Hepatocyte (in vitro differentiated cells): ENCODE data around the gene TMEM33. TPM values are rescaled to one million over a fixed set of nuclear protein-coding genes. Genes with fewer than 3 reads are reported as not detected.
A peak's percentile ranks its signal among the peaks of the same experiment; 100 is the strongest.

ENCODE experiments used
- DNase-seq: peaks from one replicate; pipeline ENCODE4 v3.0.0-alpha.2; 2016; ENCODE audit warnings: low spot score
- H2AFZ ChIP-seq: fragments of 200-600 bp; sonication (generic); 2 replicates; pipeline ENCODE4 v1.6.0; 2016; ENCODE audit warnings: antibody characterized with exemption, mild to moderate bottlenecking
- H3K27ac ChIP-seq: fragments of 200-600 bp; sonication (generic); 2 replicates; pipeline ENCODE4 v1.5.1; 2016; ENCODE audit warnings: mild to moderate bottlenecking
- H3K27me3 ChIP-seq: fragments of 200-600 bp; sonication (generic); 2 replicates; pipeline ENCODE4 v1.6.1; 2016
- H3K36me3 ChIP-seq: fragments of 200-600 bp; sonication (generic); replicated peaks from 2 replicates; pipeline ENCODE4 v1.5.1; 2016; ENCODE audit warnings: low read depth; ENCODE audit not compliant: insufficient read depth
- H3K4me1 ChIP-seq: fragments of 200-600 bp; sonication (generic); 2 replicates; pipeline ENCODE4 v1.5.1; 2016; ENCODE audit warnings: mild to moderate bottlenecking, moderate library complexity; ENCODE audit not compliant: insufficient read depth
- H3K4me2 ChIP-seq: fragments of 200-600 bp; sonication (generic); 2 replicates; pipeline ENCODE4 v1.6.0; 2016
- H3K4me3 ChIP-seq: fragments of 200-600 bp; sonication (generic); 2 replicates; pipeline ENCODE4 v1.5.1; 2016; ENCODE audit warnings: mild to moderate bottlenecking
- H3K79me2 ChIP-seq: fragments of 200-600 bp; sonication (generic); 2 replicates; pipeline ENCODE4 v1.6.0; 2017; ENCODE audit warnings: mild to moderate bottlenecking
- H3K9me2 ChIP-seq: fragments of 200-600 bp; sonication (generic); replicated peaks from 2 replicates; pipeline ENCODE4 v1.6.0; 2017; ENCODE audit warnings: mild to moderate bottlenecking; ENCODE audit not compliant: insufficient read depth
- H3K9me3 ChIP-seq: fragments of 200-600 bp; sonication (generic); 2 replicates; pipeline ENCODE4 v1.5.1; 2016; ENCODE audit warnings: low read depth, mild to moderate bottlenecking
- H4K20me1 ChIP-seq: fragments of 200-600 bp; sonication (generic); 2 replicates; pipeline ENCODE4 v1.6.0; 2016; ENCODE audit warnings: mild to moderate bottlenecking; ENCODE audit not compliant: insufficient read depth, poor library complexity, severe bottlenecking
- EZH2 ChIP-seq: fragments of 200-600 bp; sonication (generic); IDR thresholded peaks from 2 replicates; pipeline ENCODE4 v1.6.1; 2016; ENCODE audit warnings: antibody characterized with exemption, mild to moderate bottlenecking, borderline replicate concordance
- EZH2phosphoT487 ChIP-seq: fragments of 200-600 bp; sonication (generic); IDR thresholded peaks from one replicate; pipeline ENCODE4 v1.6.1; 2018; ENCODE audit warnings: antibody characterized with exemption, mild to moderate bottlenecking, low read depth, moderate library complexity; ENCODE audit not compliant: unreplicated experiment, severe bottlenecking
- WGBS: methylation state at CpG from one replicate; pipeline ENCODE4 v1.1.6; 2016; ENCODE audit warnings: low lambda C conversion rate; ENCODE audit errors: missing lambda C conversion rate; 5-methylcytosine and 5-hydroxymethylcytosine counted together
- polyA plus RNA-seq: library from polyadenylated mRNA; unstranded; fragments of >200 nt; fragmentation: Nextera tagmentation; extraction: Ambion mirVana; gene quantifications from 2 replicates; pipeline ENCODE4 v1.2.1, GENCODE V29; 2016
- total RNA-seq: library from RNA; depleted of rRNA; stranded (reverse); fragments of >200 nt; gene quantifications from 2 replicates; pipeline ENCODE4 v1.2.3, GENCODE V29; 2014
- TF ChIP-seq, protein P1 (sequence below): fragments of 200-600 bp; sonication (generic); IDR thresholded peaks from 2 replicates; pipeline ENCODE4 v1.5.1; 2016; ENCODE audit warnings: antibody characterized with exemption, mild to moderate bottlenecking; ENCODE audit not compliant: poor library complexity

The TMEM33 gene
- total and polyA plus RNA-seq, 2 experiments from 2014 or later: 38.3 to 77.6 TPM

DNA sequence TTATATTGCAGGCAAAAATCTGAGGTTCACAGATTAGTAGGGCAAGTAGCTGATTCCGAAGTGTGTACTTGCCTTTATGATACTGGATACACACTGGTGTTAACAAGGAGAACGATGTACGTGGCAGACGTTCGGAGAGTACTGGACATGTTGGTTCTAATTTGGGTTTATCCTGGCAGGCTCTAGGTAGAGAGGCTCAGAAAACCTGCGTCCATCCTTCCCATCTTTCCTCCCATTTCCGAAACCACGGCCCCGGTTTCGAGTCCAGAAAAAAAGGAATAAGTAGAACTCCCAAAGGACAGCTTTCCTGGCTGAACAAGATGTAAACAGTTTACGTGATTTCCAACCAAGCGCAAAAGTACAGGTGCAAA is 54.8 kb downstream of the TMEM33 start:
- H3K36me3 ChIP-seq: no peaks in the 10 kb centered on the region
- DNase-seq: no peak
- H3K27ac ChIP-seq: peak overlapping the region; percentile 95
- H3K4me3 ChIP-seq: peak overlapping the region; percentile 84
- H4K20me1 ChIP-seq: peaks cover 11% of the 10 kb centered on the region
- 2% methylated on average over 12 of the region's 12 CpGs for WGBS
- TF ChIP-seq, protein P1, sequence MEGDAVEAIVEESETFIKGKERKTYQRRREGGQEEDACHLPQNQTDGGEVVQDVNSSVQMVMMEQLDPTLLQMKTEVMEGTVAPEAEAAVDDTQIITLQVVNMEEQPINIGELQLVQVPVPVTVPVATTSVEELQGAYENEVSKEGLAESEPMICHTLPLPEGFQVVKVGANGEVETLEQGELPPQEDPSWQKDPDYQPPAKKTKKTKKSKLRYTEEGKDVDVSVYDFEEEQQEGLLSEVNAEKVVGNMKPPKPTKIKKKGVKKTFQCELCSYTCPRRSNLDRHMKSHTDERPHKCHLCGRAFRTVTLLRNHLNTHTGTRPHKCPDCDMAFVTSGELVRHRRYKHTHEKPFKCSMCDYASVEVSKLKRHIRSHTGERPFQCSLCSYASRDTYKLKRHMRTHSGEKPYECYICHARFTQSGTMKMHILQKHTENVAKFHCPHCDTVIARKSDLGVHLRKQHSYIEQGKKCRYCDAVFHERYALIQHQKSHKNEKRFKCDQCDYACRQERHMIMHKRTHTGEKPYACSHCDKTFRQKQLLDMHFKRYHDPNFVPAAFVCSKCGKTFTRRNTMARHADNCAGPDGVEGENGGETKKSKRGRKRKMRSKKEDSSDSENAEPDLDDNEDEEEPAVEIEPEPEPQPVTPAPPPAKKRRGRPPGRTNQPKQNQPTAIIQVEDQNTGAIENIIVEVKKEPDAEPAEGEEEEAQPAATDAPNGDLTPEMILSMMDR: no peak
- TF ChIP-seq EZH2: no peak
- no peak for TF ChIP-seq EZH2phosphoT487
- peak overlapping the region; percentile 94 for H2AFZ ChIP-seq
- peaks cover 14% of the 10 kb centered on the region for H3K4me1 ChIP-seq
- H3K9me3 ChIP-seq: no peaks in the 10 kb centered on the region
- H3K4me2 ChIP-seq: peak overlapping the region; percentile 78
- H3K79me2 ChIP-seq: peaks cover 53% of the 10 kb centered on the region
- no peaks in the 10 kb centered on the region for H3K27me3 ChIP-seq
- H3K9me2 ChIP-seq: no peaks in the 10 kb centered on the region

DNA sequence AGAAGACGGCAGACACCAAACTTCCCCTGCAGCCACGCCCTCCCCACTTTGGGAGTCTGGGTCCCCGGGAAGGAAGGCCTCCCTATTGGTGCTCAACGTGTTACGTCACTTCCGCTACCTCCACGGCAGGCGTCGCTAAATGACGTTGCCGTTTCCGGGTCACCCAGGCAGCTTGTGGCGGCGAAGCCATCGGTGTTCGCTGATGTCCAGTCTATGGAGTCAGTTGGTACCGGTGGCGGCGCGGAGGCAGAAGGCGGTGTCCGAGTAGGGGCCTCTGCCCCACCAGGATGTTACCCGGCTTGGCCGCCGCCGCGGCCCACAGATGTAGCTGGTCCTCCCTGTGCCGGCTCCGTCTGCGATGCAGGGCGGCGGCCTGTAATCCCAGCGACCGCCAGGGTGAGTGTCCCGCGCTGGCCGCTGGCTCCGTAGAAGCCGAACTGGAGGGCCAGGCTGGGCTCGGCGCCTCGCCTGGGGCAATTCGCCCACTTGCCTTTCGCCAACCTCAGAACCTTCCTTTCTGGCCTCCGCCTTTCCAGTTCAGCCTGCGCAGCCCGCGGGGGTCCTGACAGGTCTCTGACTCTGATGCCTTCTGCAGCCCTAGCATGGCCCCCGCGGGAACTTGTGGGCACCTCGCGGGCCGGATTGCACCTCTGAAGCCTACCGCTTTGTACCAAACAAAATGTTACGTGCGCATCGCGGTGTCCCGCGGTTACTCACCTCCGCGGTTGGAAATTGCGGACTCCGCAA is 55.3 kb downstream of the TMEM33 start, which contains the start of gene SLC30A9:
Gene SLC30A9 (plus strand): TSS at position 166 of the 747 bp plus-strand sequence. CDS start 122 bp downstream, at position 288.
- Histone ChIP-seq H3K27me3 (no peaks in the 10 kb centered on the region), H3K9me2 (no peaks in the 10 kb centered on the region), H2AFZ (peak within 1 kb of the TSS; percentile 94), H3K79me2 (peaks cover 58% of the 10 kb centered on the region), H3K36me3 (no peaks in the 10 kb centered on the region), H3K27ac (peak within 1 kb of the TSS; percentile 95), H3K4me3 (peak within 1 kb of the TSS; percentile 84), H3K4me2 (peak within 1 kb of the TSS; percentile 88), H3K9me3 (no peaks in the 10 kb centered on the region), H3K4me1 (peaks cover 14% of the 10 kb centered on the region), H4K20me1 (peaks cover 11% of the 10 kb centered on the region)
- WGBS: 1% methylated on average over 59 of the region's 64 CpGs
- peak; percentile 97 for DNase-seq
- TF ChIP-seq, protein P1: no peak
- TF ChIP-seq EZH2 (no peak), EZH2phosphoT487 (no peak)

DNA sequence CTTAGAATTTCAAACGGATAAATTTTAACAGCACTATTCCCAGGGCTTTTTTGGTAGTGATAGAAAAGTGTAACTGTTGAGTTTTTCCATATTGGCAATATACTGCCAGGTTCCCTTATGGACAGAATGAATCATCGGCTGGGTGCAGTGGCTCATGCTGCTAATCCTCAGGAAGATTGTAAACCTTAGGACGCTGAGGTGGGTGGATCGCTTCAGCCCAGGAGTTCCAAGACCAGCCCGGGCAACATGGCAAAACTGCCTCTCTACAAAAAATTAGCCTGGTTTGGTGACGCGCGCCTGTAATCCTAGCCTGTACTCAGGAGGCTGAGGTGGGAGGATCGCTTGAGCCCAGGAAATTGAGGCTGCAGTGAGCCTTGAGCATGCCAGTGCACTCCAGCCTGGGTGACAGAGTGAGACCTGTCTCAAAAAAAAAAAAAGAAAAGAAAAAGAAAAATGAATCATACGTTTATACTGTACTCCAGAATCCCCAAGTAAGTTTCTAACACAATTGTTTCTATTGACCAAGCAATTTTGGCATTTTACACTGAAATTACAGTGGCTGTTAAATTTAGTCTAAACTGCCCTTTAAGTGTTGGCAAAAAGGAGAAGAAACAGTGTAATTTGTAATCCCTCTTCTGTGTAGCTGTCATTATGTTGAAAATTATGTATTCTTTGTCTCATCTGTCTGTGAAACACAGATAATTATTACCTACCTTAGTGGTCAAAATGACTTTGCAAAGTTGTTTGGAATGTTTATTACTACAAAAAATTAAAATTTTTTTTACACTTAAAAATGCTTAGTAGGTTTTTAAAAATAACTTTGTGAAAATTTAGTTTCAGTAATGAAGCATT is 56.9 kb downstream of the TMEM33 start:
- no peaks in the 10 kb centered on the region for H3K9me2 ChIP-seq
- peak; percentile 66 for DNase-seq
- H3K4me3 ChIP-seq: peak overlapping the region; percentile 84
- no peak overlapping the region for H3K27ac ChIP-seq
- TF ChIP-seq, protein P1: no peak
- no peak for TF ChIP-seq EZH2phosphoT487
- H3K4me1 ChIP-seq: peaks cover 14% of the 10 kb centered on the region
- WGBS: 78% methylated on average over 10 of the region's 10 CpGs
- H3K4me2 ChIP-seq: peak overlapping the region; percentile 88
- H3K9me3 ChIP-seq: no peaks in the 10 kb centered on the region
- H4K20me1 ChIP-seq: peaks cover 11% of the 10 kb centered on the region
- no peaks in the 10 kb centered on the region for H3K36me3 ChIP-seq
- H2AFZ ChIP-seq: no peak overlapping the region
- peaks cover 64% of the 10 kb centered on the region for H3K79me2 ChIP-seq
- H3K27me3 ChIP-seq: no peaks in the 10 kb centered on the region
